Islet precursor cell (in vitro differentiated cells): ENCODE data around the gene PAX5.

Experiments
- DNase-seq: peaks from one replicate; pipeline ENCODE4 v3.0.0-alpha.2; 2018

PAX5 gene

DNA sequence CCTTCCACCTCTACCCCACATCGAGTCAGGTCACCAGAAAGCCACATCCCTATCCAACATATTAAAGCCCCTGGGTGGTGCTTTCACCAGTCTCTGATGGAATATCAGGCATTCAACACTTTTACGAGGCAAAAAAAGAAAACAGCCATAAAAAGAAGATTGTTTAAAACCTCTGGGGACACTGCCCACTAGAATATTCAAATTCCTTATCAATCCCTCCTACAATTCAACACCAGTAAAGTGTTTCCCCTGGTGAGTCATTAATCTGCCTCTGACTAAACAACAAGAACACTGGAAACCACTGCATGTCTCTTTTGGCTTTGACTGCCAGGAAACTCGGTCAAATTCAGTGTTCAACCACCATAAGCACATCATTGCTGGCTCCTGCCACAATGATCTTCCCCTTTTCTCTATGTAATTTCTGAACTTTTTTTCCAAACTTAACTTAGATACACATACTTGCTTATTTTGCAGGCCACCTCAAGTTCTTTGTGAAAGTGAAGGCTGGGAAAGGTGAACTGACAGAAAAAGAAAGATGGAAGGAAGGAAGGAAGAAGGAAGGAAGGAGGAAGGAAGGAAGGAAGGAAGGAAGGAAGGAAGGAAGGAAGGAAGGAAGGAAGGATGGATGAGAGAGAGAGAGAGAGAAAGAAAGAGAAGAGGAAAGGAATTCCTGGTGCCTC, 105.3 kb downstream of the PAX5 start:
- no peak for DNase-seq

- DNase-seq = no peak
These were observed 105.9 kb downstream of the PAX5 start for GRCh38 chr9:36928210-36928609.

GRCh38 chr9:36924757-36925432, 109.2 kb downstream of the PAX5 start:
- DNase-seq = peak; percentile 66

DNA sequence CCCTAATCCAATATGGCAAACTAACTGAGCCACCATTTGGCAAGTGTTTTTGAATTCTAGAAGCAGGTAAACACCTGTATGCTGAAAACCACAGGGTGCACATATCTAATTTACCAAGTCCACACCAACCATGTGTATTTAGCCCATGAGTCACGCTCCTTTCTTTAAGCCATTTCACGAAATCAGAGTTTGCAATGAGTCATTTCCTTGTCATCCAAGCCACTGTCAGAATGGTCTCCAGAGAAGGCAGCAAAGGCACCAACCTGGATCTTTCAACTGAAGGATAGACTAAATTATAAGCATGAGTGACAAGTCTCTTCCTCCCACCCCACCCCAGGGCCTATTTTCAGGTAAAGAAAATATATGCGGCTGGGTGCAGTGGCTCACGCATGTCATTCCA, 110.0 kb downstream of the PAX5 start:
- DNase-seq = peak; percentile 69

- DNase-seq = no peak
These were observed 110.9 kb downstream of the PAX5 start for GRCh38 chr9:36923025-36923625.

- DNase-seq = peak; percentile 70
These were observed 111.5 kb downstream of the PAX5 start for GRCh38 chr9:36922548-36922947.

GRCh38 chr9:36914212-36914577, 119.9 kb downstream of the PAX5 start:
- no peak for DNase-seq

DNA sequence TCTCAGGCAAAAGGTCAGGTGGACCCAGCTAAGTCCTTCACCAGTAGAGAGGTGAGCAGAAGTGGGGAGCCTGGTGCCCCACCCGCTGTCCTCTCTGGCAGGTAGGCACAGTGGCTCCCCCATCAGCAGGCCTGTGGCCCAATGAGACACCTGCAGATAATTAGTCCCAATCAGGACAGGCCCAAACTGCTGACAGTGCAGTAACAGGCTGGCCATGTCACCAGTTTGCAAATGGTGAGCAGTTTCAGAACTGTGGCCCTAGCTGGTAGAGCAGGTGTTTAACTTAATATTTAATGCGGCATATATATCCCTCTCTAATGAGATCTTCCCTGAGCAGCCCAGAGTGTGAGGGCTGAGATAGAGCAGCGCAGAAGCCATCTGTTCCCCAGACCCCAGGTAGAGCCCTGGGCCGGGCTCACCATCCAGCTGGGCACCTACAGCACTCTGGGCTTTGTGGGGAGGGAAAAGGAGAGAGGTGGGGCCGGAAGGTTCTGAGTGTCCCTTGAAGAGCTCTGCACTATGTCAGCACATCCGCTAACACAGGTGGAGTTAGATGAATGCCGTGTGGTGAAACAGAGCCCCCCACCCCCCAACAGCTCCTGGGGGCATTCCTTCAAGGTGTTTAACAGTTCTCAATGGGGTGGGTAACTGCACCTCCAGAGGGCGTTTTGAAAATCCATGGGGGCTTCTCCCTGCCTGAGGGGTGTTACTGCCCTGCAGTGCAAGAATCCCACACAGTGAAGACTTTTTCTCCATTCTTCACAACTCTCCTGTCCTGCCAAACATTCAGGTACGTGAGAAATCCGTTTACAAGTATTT, 120.5 kb downstream of the PAX5 start:
- no peak for DNase-seq

- no peak for DNase-seq
These were observed 121.4 kb downstream of the PAX5 start for GRCh38 chr9:36912620-36913019.

DNA sequence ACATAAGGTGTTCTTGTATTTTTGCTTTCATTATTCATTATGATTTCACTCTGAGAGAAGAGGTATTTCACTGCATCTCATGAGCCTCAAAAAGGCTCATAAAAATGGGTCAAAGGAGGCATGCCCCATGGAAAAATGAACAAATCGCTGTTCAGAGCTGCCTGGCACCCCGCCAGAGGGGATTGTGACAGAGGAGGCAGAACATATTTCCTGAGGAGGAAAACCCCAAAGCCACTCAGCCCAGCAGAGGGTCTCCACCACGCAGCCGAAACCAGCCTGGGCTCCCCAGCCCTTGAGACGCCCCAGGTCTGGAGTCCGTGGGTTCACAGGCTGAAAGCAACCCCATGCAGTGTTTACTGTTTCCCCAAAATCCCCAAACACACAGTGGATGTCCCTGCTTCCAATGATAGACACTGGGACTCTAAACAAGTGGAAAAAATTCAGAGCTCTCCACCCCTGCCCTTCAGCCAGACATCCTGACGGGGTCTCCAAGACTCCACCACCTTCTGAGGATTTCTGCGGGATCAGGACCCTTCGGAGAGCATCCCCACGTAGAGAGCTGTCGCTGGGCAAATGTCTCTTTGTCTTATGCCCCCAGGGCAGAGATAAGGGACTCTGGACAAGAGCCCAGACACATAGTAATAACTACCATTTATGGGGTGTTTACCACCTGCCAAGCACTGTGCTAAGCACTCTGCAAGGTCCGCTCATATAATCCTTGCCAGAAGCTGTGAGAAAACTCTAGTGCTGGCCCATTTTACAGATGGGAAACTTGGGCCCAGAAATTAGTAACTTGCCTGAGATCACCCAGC, 122.3 kb downstream of the PAX5 start:
- peak; percentile 32 for DNase-seq

GRCh38 chr9:36911037-36911436, 123.0 kb downstream of the PAX5 start:
- DNase-seq = no peak

- peak; percentile 37 for DNase-seq
These were observed 127.6 kb downstream of the PAX5 start for GRCh38 chr9:36906492-36906891.

DNA sequence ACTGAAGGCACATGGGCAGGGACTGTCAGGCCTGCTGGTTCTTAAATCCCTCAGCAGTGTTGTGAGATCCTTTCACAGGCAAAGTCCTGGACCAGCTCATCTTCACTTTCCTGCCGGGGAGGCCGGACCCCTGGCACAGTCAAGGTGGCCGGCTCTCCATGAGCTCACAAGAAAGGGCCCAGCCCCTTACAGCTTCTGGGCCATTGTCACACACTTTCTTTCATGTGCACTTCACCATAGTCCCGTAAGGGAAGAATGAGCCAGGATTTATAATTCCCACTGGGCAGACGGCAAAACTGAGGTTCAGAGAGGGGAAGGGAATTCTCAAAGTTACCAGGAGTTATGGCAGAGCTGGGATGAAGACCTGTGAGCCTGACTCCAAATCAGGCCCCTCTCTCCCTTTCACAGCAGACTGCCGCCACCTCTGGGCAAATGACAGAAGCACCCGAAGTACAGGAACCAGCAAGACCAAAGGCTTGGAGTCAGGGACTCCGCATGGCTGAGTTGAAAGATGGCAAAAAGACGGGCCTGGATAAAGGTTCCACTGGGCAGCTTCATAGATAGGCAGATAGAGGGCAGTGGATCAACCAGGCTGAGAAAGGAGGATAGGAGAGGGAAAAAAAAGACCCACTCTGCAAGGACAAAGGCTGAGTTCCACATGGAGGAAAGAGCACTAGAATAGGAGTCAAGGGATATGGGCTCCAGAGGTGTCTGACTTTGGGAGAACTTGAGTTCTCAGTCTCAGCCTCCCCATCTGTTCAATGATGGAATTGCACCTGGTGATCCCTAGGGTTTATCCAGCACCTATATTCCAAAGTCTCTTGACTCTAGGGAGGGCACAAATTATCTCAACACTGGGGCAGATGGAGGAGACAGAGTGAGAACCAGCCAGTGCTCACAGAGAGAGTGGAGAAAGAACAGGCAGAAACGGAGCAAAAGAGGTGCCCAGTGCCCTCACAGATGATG, 128.7 kb downstream of the PAX5 start:
- peak; percentile 71 for DNase-seq

GRCh38 chr9:36903541-36904435, 130.3 kb downstream of the PAX5 start:
- peak; percentile 84 for DNase-seq

DNA sequence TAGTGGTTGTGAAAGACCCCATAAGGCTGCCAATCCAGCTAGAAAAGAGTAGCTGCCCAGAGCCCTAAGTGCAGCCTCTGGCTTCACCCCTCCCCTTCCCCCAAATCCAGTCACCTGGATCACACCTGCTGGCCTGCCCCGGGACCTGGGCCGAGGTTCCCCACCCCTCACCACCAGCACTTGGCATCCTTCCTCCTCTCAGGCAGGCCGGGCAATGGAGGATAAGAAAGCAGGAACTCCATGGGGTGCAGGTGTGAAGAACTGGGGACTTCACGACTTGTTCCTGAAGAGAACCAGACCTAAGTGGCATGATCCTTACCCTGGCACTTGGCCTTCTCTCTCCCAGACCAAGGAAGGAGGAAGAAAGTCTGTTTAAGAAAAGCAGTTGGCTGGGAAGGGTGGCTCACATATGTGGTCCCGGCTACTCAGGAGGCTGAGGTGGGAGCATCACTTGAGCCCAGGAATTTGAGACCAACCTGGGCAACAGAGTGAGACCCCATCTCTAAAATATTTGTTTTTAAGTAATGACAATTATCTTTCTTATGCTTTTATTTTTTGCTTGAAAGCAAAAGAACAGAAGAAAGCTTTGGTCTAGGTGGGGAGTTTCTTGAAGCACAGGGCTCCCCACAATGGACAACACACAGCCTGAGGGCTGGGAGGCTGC, 131.1 kb downstream of the PAX5 start:
- DNase-seq = peak; percentile 41

DNA sequence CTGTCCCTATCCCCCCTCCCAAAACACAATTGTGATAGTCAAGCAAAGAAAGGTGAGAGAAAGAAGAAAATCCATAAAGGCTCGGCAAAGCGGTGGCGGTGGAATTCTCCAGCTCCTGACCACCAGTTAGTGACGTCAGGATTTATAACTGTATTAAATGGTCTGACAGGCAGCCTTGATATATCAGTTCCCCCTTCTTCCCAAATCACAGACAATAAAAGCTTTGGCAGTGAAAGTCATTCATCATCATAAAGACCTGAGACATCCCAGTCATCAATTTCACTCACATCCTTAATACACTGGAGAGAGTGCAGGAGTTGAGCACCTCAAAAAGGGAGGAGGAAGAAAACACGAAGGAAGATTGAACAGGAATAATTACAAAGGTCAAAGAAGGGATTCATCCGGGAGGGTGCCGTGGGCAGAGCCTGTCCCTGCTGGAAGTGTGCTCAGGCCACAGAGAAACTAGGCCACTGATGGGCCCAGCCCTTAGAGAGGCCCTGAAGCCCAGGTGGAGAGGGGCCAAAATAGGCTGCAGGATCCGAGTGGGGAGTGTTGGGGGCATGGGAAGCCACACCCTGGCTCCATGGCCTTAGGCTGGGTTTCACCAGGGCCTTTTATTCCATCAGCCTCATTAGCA, 131.9 kb downstream of the PAX5 start:
- peak; percentile 30 for DNase-seq

DNA sequence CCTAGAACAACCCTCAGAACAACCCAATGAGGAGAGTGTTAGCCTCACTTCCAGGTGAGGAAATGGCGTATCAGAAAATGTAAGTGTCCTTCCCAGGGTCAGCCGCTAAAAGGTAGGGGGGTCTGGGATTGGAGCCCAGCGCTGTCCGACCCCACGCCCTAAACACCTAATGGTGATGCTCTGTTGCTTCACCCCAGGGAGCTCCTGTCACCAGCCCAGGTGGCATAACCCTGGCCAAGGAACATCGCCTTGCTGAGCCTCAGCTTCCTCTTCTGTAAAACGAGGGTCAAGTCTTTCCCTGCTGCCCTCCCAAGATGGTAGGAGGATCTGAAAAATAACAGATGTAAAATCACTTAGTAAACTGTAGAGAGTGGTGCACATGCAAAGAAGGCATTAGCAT, 132.5 kb downstream of the PAX5 start:
- peak; percentile 41 for DNase-seq

DNA sequence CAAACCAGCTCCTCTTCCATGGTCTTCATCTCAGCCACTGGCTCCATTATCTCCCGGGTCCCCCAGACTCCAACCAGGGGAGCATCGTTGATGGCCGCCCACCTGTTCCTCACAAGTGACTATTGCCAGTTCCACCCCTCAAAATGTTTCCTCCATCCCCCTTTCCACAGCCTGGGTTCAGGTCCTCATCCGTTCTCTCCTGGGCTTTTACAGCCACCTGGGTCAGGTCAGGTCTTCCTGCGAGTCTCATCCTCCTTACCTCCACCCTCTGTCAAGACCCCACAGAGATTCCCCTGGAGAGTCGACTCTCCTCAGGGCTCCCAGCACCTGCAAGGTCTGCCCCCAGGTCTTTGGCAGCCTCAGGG, 133.2 kb downstream of the PAX5 start:
- DNase-seq = no peak

DNA sequence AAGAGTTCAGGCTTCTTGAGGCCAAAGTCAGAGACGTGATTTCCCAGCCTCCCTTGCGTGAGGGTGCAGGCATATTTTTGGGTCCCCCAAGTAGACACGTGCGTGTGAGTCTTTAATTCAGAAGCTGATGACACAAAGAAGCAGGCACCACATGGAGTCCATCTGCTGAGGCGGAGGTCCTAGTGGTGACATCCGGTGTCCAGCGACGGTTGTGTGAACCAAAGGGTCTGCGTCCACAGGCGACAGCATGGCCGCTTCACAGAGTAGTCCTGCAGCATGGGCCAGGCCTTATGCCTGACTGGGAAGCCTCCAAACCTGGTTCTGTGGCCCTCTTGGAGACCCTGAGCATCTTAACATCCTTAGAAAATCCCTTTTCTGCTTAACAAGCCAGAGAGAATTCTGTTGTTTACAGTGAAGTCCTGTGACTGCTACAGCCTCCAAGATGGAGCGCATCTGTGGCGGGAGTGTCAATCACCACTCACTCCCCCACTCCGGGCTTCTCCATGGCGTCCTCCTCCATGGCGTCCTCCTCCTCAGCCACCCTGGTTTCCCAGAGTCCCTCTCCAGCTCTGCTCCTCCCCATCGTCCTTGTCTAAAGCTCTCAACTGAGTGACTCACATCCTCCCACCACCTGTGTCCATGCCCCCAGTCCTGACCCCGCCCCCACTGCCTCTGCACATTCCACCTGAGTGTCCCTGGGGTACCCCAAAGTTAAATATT, 133.8 kb downstream of the PAX5 start:
- peak; percentile 50 for DNase-seq
